ENCODE data around the gene RAB25.

DNA sequence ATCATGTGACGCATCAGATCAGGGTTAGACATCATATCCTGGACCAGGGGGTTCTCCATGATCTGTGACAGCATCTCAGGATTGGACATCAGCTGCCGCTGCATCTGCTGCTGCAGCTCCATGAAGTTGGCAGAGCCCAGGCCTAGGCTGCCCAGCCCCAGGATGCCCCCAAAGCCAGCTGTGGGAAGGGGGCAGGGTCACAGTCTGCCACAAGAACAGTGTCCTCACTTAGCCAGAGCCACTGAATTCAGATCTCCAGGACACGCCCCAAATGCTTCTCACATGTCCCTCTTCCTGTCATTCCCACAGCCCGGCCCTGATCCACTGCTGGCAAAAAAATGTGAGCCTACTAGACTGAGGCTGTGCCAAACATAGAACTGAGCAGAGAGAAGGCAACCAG, 10.6 kb upstream of the RAB25 start:
- TF ChIP-seq, protein P1, sequence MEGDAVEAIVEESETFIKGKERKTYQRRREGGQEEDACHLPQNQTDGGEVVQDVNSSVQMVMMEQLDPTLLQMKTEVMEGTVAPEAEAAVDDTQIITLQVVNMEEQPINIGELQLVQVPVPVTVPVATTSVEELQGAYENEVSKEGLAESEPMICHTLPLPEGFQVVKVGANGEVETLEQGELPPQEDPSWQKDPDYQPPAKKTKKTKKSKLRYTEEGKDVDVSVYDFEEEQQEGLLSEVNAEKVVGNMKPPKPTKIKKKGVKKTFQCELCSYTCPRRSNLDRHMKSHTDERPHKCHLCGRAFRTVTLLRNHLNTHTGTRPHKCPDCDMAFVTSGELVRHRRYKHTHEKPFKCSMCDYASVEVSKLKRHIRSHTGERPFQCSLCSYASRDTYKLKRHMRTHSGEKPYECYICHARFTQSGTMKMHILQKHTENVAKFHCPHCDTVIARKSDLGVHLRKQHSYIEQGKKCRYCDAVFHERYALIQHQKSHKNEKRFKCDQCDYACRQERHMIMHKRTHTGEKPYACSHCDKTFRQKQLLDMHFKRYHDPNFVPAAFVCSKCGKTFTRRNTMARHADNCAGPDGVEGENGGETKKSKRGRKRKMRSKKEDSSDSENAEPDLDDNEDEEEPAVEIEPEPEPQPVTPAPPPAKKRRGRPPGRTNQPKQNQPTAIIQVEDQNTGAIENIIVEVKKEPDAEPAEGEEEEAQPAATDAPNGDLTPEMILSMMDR (IDR thresholded peaks at IDR 0.05), result no peak
- no peak for TF ChIP-seq POLR2AphosphoS5 (IDR thresholded peaks at IDR 0.05)
- TF ChIP-seq POLR2A (IDR thresholded peaks at IDR 0.05), result no peak
